A549 (cell line): ENCODE data around the gene FBXO24.
A peak's percentile ranks its signal among the peaks of the same experiment; 100 is the strongest.

Experiments
- CHD2 ChIP-seq: fragments of 150-350 bp; IDR thresholded peaks from 2 replicates; pipeline ENCODE4 v1.6.1; 2014; ENCODE audit warnings: low read length; ENCODE audit not compliant: partially characterized antibody
- CTCF ChIP-seq: fragments of >200 bp; sonication (Bioruptor Twin); formaldehyde crosslinking; IDR thresholded peaks from 3 replicates; pipeline ENCODE4 v1.5.1; 2016
- POLR2A ChIP-seq: IDR thresholded peaks from 2 replicates; pipeline ENCODE4 v1.6.1; 2012; ENCODE audit warnings: mild to moderate bottlenecking, low read length

DNA sequence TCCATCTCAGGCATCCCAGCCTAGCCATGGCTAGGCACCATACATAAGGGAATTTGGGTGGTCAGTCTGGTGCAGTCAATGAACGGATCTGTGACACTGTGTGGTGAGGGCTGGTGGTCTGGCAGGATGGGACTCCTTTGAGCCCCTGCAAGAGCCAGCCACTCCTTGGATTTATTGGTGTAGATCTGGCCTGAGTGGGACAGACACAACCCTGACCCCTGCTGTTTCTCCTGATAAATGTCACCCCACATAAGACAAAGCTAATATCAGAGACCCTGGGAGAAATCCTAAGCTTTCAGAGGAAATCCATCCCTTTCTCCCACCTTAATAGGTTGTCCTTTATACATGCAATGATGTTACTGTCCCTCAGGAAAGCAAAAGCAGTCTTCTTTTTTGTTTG, 2.3 kb downstream of the FBXO24 start:
- TF ChIP-seq CTCF, result peak; percentile 43
- no peak for TF ChIP-seq POLR2A
- TF ChIP-seq CHD2, result no peak
